GM18505 (cell line): ENCODE measurements around the gene FOXO6.

Experiments
- ATAC-seq: cut with Tn5 transposase; IDR thresholded peaks from one replicate; pipeline ENCODE4 v1.9.1; 2021; ENCODE audit not compliant: unreplicated experiment
- POLR2A ChIP-seq: IDR thresholded peaks from 4 replicates; pipeline ENCODE4 v1.6.1; 2011; ENCODE audit warnings: borderline replicate concordance; ENCODE audit not compliant: insufficient read depth, insufficient read length; ENCODE audit errors: extremely low read depth

The FOXO6 gene

DNA sequence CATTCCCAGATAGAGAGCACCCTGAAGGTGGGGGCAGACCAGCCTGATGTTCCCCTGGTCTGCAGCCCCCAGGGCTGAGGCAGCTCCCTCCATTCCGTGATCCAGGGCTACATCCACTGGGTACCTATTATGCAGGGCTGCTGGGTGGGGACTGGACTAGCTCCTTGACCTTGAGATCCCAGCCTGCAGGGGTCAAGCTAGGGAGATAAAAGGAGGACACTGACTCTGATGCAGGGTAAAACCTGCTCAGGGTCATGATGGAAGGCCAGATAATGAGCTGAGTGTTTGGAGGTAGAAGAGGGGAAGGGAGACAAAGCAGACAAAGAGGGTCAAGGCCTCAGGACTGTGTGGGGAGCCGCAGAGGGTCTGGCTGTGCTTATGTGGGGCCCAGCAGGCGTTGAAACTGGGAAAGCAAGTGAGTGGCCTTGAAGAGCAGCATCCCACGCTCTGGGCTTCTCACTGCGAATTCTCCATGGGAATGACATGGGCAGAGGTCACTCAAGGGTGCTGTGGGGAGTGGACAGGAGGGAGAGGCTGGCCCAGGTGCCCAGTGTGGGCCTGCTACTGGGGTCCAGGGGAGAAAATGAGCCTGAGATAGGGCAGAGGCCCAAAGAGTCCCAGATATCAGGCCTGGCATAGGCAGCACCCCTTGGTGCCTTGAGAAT, 9.7 kb downstream of the FOXO6 start:
- ATAC-seq, result no peak

DNA sequence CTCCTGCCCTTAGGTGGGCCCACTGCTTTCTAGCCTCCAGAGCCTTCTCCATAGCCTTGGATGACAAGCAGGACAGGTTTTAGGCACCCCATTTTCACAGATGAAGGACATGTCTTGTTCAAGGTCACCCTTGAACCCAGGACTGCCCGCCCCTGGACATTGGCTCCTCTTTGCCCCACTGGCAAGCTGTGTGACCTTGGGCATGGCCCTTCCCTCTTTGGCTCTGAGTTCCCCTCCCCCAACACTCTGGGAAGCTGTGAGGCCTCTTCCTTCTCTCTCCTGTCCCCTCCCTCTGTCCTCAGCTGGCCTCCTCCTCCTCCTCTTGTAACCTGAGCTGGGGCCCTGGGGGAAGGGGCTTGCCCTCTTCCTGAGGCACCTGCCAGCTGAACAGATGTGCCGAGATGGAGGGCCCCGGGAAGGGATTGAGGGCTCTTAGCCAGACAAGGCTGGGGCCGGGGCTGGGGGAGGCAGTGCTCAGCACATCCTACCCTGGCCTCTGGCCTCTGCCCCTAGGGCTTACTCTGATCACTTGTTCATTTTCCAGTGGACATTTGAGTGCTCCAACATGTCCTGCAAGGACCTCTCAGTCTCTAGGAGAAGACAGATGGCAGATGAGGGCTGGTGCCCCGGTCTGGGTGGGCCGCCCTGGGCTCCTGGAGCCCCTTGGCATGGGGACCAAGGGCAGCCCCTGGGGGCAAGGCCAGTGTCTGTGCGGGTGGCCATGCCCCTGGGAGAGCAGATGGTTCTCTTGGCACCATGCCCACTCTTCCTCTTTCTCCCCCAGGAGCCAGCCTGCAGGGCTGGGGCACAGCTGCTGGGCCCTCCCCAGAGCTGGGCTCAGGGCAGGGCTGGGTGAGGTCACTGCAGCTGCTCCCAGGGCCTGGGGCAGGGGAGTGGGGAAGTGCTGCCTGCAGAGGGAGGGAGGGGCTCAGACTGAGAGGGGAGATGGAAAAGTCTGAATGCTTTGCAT, 10.7 kb downstream of the FOXO6 start:
- TF ChIP-seq POLR2A, result no peak
- ATAC-seq, result no peak

More for the DNA sequence above, 9.7 kb downstream of the FOXO6 start:
- no peak for TF ChIP-seq POLR2A

DNA sequence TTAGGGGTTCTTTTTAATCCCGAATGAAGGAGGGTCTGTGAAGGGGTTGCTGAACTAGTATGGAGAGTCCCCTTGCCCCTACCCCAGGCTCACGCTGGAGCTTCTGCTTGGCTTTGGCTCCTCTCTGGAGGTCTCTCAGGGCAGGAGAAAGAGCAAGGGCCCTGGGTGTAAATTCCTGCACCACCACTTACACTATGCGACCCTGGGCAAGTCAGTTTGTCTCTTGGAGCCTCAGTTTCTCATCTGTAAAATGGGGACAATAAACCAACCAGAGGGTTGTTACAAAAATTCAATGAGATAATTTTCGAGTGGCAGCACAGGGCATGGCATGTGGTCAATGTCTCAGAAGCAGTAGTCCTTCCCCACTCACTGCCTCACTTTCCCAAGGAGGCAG, 11.4 kb downstream of the FOXO6 start:
- no peak for ATAC-seq

DNA sequence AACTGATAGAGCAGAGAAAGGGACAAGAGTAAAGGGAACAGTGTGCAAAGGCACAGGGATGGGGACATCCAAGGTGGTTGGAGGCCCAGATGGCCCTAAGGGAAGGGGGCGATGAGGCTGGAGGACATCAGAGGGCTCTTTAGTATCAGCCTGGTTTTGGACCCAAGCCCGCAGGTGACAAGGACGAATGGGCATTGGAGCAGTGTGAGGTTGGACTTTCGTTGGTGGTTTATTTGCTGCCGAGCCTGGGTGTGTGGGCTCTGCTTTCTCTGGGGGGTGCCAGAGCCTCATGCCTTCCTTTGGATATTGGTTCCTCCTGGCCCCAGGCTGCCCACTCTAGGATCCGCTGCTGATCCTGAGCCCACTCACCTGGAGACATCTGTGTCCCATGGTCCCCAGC, 12.1 kb downstream of the FOXO6 start:
- TF ChIP-seq POLR2A, result no peak
- ATAC-seq, result no peak

More for the DNA sequence above, 11.4 kb downstream of the FOXO6 start:
- no peak for TF ChIP-seq POLR2A

DNA sequence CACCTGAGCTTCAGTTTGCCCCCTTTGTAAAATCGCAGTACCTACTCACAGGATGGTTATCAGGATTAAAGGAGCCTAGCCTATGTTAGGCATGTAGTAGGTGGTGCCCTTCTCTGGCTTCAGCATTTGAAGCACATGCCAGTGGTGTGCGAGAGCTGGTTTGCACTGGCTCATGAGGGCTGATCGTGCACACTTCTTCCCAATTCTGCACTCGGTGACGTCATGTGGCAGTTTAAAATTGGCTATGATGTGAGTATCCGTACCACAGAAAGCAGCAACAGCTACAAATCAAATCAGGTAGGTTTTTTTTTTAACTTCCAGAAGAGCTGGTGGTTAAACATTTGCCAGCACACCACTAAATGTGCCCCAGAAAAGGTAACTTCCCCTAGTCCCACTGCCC, 13.5 kb downstream of the FOXO6 start:
- no peak for TF ChIP-seq POLR2A
- ATAC-seq, result no peak

DNA sequence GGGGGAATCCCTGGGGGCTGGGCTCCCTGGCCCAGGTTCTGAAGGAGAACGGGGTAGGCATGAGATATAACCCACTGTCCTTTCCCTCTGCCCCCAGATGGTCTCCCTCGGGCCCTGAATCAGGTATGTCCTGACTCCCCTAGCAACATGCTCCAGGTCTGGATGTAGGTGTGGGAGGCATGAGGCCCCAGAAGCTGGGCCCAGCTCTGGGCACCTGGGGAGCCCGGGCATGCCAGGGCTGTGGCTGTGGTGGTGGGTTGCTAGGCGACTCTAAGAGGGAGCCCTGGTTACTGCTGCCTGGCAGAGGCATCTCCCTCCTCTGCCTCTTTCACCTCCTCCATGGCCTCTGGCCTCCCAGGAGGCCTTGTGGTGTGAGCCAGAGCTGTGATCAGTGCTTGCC, 16.2 kb downstream of the FOXO6 start:
- ATAC-seq, result no peak
- TF ChIP-seq POLR2A, result no peak

DNA sequence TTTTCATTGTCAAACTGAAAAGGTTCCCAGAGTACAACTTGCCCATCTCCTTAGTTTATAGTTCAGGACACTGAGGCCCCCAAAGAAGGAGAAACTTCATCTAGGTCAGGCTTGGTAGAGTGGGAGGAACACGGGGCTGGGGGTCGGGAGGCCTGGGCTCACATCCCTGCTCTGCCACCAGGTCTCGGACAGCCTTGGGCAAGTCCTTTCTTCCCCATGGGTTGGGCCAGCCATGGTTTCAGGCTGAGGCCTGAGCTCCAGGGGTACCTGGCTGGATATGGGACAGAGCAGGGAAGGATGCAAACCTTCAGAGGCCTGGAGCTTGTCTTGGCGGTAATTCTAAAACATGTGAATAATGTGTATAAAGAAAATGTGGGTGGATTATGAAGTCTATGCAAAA, 17.0 kb downstream of the FOXO6 start:
- no peak for TF ChIP-seq POLR2A
- no peak for ATAC-seq

DNA sequence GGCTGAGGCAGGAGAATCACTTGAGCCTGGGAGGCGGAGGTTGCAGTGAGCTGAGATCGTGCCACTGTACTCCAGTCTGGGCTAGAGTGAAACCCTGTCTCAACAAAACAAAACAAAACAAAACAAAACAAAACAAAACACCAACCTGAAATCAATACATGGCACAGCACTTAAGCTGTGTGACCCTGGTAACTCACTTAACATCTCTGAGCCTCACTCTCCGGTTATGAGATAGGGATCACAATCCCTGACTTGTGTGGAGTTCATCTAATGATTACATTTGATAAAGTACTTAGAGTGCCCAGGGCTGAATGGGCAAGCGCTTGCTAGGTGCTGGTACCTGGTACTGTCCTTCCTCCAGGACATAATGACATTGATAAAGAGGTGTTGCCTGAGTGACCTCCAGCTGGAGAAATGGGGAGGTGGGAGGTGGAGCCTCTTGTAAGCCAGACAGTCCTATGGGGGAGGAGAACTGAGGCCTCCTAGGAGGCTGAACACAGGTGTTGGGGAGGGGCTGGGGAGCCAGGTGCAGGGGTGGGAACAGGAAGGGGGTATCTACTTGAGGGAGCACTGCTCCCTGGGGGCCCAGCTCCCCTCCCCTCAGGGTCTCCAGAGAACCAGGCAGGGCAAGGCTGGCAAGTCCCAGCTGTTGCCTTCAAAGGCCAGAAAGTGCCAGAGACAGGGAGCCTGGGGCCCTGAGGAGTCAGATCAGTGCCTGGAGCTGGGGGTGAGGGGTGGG, 17.9 kb downstream of the FOXO6 start:
- no peak for TF ChIP-seq POLR2A
- no peak for ATAC-seq

DNA sequence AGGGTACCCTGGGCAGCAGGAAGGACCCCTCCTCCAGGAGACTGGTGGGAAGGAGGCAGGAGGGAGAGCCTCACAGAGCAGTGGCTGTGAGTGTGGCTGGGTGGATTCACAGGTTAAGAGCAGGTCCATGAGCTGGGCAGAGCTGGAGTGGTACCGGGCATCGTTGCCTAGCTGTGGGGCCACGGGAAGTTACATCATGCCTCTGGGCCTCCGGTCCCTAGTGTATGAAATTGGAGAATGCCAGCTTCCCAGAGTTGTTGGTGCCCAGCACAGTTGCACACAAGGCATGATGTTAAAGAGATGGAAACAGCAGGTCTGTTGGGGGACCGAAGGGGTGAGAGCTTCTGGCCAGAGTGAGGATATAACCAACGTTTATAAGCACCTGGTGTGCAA, 18.5 kb downstream of the FOXO6 start:
- TF ChIP-seq POLR2A, result no peak
- no peak for ATAC-seq

DNA sequence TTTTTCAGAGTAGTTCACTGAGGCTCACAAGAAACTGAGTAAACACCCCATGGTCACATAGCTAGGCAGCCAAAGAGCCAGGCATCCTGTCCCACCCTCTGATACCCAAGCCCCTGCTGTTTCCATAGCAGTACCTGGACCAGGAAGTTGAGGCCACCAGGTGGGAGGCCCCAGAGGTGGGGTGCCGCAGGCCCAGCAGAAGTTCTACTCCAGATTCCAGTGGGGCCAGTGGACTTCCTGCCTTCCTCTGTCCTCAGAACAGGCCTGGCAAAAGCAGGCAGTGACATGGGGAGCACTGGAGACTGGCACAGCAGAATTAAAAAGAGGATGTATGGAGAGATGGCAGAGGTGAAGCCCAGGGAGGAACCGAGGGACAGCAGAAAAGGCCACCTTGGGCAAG, 19.0 kb downstream of the FOXO6 start:
- no peak for TF ChIP-seq POLR2A
- no peak for ATAC-seq

DNA sequence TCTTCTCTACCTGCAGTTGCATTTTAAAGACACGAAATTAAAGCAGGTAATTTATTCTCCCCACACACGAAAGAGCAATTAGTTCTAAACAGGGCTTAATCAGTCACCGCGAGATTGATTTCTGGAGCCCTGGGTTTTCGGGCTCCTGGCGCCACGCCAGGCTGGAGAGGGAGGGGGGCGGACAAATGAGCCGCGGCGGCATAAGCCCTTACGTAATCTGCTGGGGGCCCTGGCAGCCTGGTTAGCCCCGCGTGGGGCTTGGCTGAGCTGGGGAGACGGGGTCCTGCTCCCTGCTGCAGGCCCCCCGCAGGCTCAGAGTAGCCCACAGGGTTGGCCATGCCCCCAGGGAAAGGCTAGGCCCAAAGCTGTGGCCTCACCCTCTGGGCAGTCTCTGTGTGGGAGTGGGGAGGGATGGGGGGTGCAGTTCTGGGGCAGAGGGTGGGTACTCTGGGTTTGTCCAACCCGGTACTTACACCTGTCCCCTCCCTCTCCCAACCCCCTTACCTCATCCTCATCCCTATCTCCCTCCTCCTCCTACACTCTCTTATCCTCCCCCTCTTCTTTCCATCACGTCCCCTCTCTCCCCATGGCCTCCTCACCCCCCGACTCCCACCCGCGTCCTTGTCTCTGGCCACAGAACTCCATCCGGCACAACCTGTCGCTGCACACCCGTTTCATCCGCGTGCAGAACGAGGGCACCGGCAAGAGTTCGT, 19.9 kb downstream of the FOXO6 start:
- no peak for TF ChIP-seq POLR2A
- no peak for ATAC-seq

DNA sequence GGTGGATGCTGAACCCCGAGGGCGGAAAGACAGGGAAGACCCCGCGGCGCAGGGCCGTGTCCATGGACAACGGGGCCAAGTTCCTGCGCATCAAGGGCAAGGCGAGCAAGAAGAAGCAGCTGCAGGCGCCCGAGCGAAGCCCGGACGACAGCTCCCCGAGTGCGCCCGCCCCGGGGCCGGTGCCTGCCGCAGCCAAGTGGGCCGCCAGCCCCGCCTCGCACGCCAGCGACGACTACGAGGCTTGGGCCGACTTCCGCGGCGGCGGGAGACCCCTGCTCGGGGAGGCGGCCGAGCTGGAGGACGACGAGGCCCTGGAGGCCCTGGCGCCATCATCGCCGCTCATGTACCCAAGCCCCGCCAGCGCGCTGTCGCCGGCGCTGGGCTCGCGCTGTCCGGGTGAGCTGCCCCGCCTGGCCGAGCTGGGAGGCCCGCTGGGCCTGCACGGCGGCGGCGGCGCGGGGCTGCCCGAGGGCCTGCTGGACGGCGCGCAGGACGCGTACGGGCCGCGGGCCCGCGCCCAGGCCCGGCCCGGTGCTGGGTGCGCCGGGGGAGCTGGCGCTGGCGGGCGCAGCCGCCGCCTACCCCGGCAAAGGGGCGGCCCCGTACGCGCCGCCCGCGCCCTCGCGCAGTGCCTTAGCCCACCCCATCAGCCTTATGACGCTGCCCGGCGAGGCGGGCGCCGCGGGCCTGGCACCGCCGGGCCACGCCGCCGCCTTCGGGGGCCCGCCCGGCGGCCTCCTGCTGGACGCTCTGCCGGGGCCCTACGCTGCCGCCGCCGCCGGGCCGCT, 20.7 kb downstream of the FOXO6 start:
- no peak for ATAC-seq
- no peak for TF ChIP-seq POLR2A
